ENCODE data around the gene KRT23. TPM values are rescaled to one million over a fixed set of nuclear protein-coding genes. Genes with fewer than 3 reads are reported as not detected.

KRT23 gene
- total RNA-seq, 6 experiments from 2014 or later = 0.14 TPM; not detected in 5

DNA sequence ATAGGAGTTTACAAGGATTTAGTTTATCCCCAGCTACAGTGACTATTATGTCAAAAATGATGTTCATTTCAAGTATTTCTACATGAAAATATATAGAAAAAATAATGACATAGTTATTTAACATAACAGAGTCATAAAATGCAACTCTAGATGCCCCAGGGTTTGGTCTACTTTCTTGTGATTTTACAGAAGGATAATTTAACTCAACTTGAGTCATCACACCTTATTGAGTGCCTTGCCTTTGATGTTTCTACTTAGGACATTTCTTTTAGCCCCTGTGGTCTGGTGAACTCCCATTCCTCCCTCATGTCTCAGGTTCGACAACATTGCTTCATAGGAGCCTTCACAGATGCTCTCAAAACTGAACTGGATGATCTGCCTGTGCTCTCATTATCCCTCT, 54.4 kb downstream of the KRT23 start:
- TF ChIP-seq, protein P1, sequence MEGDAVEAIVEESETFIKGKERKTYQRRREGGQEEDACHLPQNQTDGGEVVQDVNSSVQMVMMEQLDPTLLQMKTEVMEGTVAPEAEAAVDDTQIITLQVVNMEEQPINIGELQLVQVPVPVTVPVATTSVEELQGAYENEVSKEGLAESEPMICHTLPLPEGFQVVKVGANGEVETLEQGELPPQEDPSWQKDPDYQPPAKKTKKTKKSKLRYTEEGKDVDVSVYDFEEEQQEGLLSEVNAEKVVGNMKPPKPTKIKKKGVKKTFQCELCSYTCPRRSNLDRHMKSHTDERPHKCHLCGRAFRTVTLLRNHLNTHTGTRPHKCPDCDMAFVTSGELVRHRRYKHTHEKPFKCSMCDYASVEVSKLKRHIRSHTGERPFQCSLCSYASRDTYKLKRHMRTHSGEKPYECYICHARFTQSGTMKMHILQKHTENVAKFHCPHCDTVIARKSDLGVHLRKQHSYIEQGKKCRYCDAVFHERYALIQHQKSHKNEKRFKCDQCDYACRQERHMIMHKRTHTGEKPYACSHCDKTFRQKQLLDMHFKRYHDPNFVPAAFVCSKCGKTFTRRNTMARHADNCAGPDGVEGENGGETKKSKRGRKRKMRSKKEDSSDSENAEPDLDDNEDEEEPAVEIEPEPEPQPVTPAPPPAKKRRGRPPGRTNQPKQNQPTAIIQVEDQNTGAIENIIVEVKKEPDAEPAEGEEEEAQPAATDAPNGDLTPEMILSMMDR (IDR thresholded peaks at IDR 0.05) = no peak
- Mint-ChIP-seq H3K4me1 (ENCODE audit: low read depth) (no peaks in the 10 kb centered on the region), H3K4me3 (no peak overlapping the region), H3K27me3 (ENCODE audit: insufficient read depth) (peaks cover 22% of the 10 kb centered on the region), H3K36me3 (ENCODE audit: low read depth) (no peaks in the 10 kb centered on the region), H3K27ac (no peak overlapping the region), H3K9me3 (no peaks in the 10 kb centered on the region)
- no peak for DNase-seq

DNA sequence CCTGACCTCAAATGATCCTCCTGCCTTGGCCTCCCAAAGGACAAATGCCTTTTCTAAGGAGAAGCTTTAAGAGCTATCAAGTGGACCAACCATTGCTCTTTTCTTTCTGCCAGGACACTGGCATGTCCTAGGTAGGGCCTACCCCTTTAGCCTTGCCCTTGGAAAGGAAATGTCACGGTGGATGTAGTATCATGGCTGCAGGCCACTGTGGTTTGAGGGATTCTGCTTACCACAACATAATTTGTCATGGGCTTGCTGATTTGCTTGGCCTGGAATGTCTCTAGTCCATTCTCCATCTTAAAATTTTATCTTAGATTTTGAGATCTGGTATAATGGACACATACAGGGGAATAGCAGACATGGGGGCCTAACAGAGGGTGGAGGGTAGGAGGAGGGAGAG, 58.4 kb downstream of the KRT23 start:
- Mint-ChIP-seq H3K36me3 (ENCODE audit: low read depth) (no peaks in the 10 kb centered on the region), H3K27ac (no peak overlapping the region), H3K9me3 (no peaks in the 10 kb centered on the region), H3K27me3 (ENCODE audit: insufficient read depth) (peaks cover 18% of the 10 kb centered on the region; the same call in 1 of the 2 replicates), H3K4me1 (ENCODE audit: low read depth) (no peaks in the 10 kb centered on the region; the same call in 1 of the 2 replicates), H3K4me3 (no peak overlapping the region)
- TF ChIP-seq, protein P1 (IDR thresholded peaks at IDR 0.05) = no peak
- no peak for DNase-seq

DNA sequence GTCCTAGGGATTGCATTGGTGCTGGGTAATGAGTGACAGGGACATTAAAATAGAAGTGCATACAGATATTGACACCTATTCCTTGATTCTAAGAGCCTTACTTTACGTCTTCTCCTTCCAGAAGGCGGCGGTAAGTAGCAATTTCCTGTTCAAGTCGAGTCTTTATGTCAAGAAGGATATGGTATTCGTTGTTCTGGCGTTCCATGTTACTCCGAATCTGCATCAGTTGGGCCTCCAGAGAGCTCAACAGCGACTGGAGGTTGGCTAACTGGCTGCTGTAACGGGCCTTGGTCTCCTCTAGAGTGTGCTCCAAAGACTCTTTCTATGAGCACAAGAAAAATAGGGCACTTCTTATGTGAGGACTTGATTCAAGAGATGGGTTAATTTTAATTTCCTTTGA, 59.4 kb downstream of the KRT23 start:
- Mint-ChIP-seq H3K4me3 (no peak overlapping the region), H3K9me3 (no peaks in the 10 kb centered on the region), H3K4me1 (ENCODE audit: low read depth) (peaks cover 9% of the 10 kb centered on the region; the same call in 1 of the 2 replicates), H3K27me3 (ENCODE audit: insufficient read depth) (peaks cover 12% of the 10 kb centered on the region; the same call in 1 of the 2 replicates), H3K27ac (no peak overlapping the region), H3K36me3 (ENCODE audit: low read depth) (no peaks in the 10 kb centered on the region)
- DNase-seq = no peak
- TF ChIP-seq, protein P1 (IDR thresholded peaks at IDR 0.05) = no peak

DNA sequence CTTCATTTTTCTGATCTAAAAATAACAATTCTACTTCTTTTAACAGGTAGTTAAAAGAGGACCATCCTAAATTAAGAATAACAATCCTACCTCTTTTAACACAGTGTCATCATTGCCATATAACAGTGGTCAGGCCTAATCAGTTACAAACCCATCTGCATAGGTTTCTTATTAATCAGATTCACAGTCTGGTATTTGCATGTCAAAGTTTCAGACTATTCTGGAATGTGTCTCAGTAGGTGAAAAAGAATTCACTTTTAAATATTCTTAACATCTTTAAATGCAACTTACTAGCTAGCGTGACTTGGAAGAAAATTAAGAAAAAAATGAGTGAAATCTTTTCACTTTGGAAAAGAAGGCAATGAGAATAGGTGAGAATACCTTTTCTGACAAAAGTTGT, 63.6 kb downstream of the KRT23 start:
- Mint-ChIP-seq H3K27ac (no peak overlapping the region), H3K4me3 (no peak overlapping the region), H3K9me3 (no peaks in the 10 kb centered on the region), H3K4me1 (ENCODE audit: low read depth) (peaks cover 18% of the 10 kb centered on the region), H3K27me3 (ENCODE audit: insufficient read depth) (peaks cover 3% of the 10 kb centered on the region; the same call in 1 of the 2 replicates), H3K36me3 (ENCODE audit: low read depth) (no peaks in the 10 kb centered on the region)
- DNase-seq = no peak
- TF ChIP-seq, protein P1 (IDR thresholded peaks at IDR 0.05) = no peak

DNA sequence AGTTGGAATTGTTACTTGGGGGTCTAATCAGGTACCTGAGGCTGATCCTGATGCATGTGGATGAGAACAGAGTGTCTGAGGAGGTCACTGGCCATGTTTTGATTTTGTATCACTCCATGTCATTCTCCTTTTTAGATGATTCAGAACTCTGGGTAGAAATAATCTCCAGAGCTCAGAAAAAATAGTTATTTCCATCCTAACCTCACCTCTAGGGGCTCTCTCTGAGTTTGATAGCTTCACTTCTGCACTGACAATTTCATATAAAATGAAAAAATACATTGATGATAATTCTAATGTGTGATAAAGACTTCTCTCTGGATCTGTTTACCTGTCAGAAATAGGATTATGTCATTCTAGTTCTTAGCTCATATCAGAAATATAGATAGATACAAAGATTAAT, 64.2 kb downstream of the KRT23 start:
- TF ChIP-seq, protein P1 (IDR thresholded peaks at IDR 0.05) = peak; percentile 28; the same call in 1 of the 2 replicates
- no peaks in the 10 kb centered on the region for H3K9me3 Mint-ChIP-seq
- no peak overlapping the region for H3K4me3 Mint-ChIP-seq
- DNase-seq = no peak
- H3K27ac Mint-ChIP-seq = no peak overlapping the region
- no peaks in the 10 kb centered on the region for H3K36me3 Mint-ChIP-seq (ENCODE audit: low read depth)
- peaks cover 3% of the 10 kb centered on the region; the same call in 1 of the 2 replicates for H3K27me3 Mint-ChIP-seq (ENCODE audit: insufficient read depth)
- H3K4me1 Mint-ChIP-seq (ENCODE audit: low read depth) = peaks cover 18% of the 10 kb centered on the region

Other genes with a start within 250 kb of the KRT23 start
- gene KRT24, start 233.9 kb downstream of the KRT23 start, total RNA-seq (2021; fragmentation: NEBNext Ultra II Directional; extraction: Animal tissue kit (Norgen Biotek cat#: 25700)) = not detected
- gene KRT25, start 182.3 kb downstream of the KRT23 start, total RNA-seq (2021; fragmentation: NEBNext Ultra II Directional; extraction: Animal tissue kit (Norgen Biotek cat#: 25700)) = not detected
- gene KRT26, start 165.4 kb downstream of the KRT23 start, total RNA-seq (2021; fragmentation: NEBNext Ultra II Directional; extraction: Animal tissue kit (Norgen Biotek cat#: 25700)) = not detected
- gene KRT27, start 155.1 kb downstream of the KRT23 start, total RNA-seq (2021; fragmentation: NEBNext Ultra II Directional; extraction: Animal tissue kit (Norgen Biotek cat#: 25700)) = not detected
- not detected for gene KRT28, start 137.7 kb downstream of the KRT23 start, total RNA-seq (2021; fragmentation: NEBNext Ultra II Directional; extraction: Animal tissue kit (Norgen Biotek cat#: 25700))
- 10 to 100 TPM; 61.4 to 71.0 (median 65.3) TPM for gene KRT10, start 115.0 kb downstream of the KRT23 start, total RNA-seq (2021; fragmentation: NEBNext Ultra II Directional; extraction: Animal tissue kit (Norgen Biotek cat#: 25700))
- gene KRT12, start 70.4 kb downstream of the KRT23 start, total RNA-seq (2021; fragmentation: NEBNext Ultra II Directional; extraction: Animal tissue kit (Norgen Biotek cat#: 25700)) = not detected
- gene KRT20, start 52.4 kb downstream of the KRT23 start, total RNA-seq (2021; fragmentation: NEBNext Ultra II Directional; extraction: Animal tissue kit (Norgen Biotek cat#: 25700)) = not detected
- gene KRT39, start 29.3 kb upstream of the KRT23 start, total RNA-seq (2021; fragmentation: NEBNext Ultra II Directional; extraction: Animal tissue kit (Norgen Biotek cat#: 25700)) = not detected
- gene KRT40, start 46.7 kb upstream of the KRT23 start, total RNA-seq (2021; fragmentation: NEBNext Ultra II Directional; extraction: Animal tissue kit (Norgen Biotek cat#: 25700)) = not detected
- gene KRTAP3-3, start 56.5 kb upstream of the KRT23 start, total RNA-seq (2021; fragmentation: NEBNext Ultra II Directional; extraction: Animal tissue kit (Norgen Biotek cat#: 25700)) = not detected
- gene KRTAP3-2, start 62.3 kb upstream of the KRT23 start, total RNA-seq (2021; fragmentation: NEBNext Ultra II Directional; extraction: Animal tissue kit (Norgen Biotek cat#: 25700)) = not detected
- gene KRTAP3-1, start 71.5 kb upstream of the KRT23 start, total RNA-seq (2021; fragmentation: NEBNext Ultra II Directional; extraction: Animal tissue kit (Norgen Biotek cat#: 25700)) = 10 to 100 TPM in 1 of 6 experiments, 1 to 10 TPM in 5; 2.5 to 10.2 (median 3.3) TPM
- gene KRTAP1-5, start 89.6 kb upstream of the KRT23 start, total RNA-seq (2021; fragmentation: NEBNext Ultra II Directional; extraction: Animal tissue kit (Norgen Biotek cat#: 25700)) = 100 to 1,000 TPM in 1 of 6 experiments, 10 to 100 TPM in 5; 61.6 to 114 (median 76.8) TPM
- gene KRTAP1-4, start 92.5 kb upstream of the KRT23 start, total RNA-seq (2021; fragmentation: NEBNext Ultra II Directional; extraction: Animal tissue kit (Norgen Biotek cat#: 25700)) = not detected
- gene KRTAP1-3, start 97.2 kb upstream of the KRT23 start, total RNA-seq (2021; fragmentation: NEBNext Ultra II Directional; extraction: Animal tissue kit (Norgen Biotek cat#: 25700)) = not detected
- gene KRTAP1-1, start 103.8 kb upstream of the KRT23 start, total RNA-seq (2021; fragmentation: NEBNext Ultra II Directional; extraction: Animal tissue kit (Norgen Biotek cat#: 25700)) = 1 to 10 TPM in 1 of 6 experiments, under 1 TPM in 5; 0.21 to 1.1 (median 0.50) TPM
- gene KRTAP2-1, start 109.7 kb upstream of the KRT23 start, total RNA-seq (2021; fragmentation: NEBNext Ultra II Directional; extraction: Animal tissue kit (Norgen Biotek cat#: 25700)) = under 1 TPM in 1 of 6 experiments, not detected in 5; 0.38 TPM
- under 1 TPM in 4 of 6 experiments, not detected in 2; 0.46 to 0.96 (median 0.53) TPM for gene KRTAP2-2, start 117.6 kb upstream of the KRT23 start, total RNA-seq (2021; fragmentation: NEBNext Ultra II Directional; extraction: Animal tissue kit (Norgen Biotek cat#: 25700))
- 100 to 1,000 TPM in 1 of 6 experiments, 10 to 100 TPM in 5; 30.3 to 105 (median 44.4) TPM for gene KRTAP2-3, start 122.5 kb upstream of the KRT23 start, total RNA-seq (2021; fragmentation: NEBNext Ultra II Directional; extraction: Animal tissue kit (Norgen Biotek cat#: 25700))
- not detected for gene KRTAP2-4, start 128.2 kb upstream of the KRT23 start, total RNA-seq (2021; fragmentation: NEBNext Ultra II Directional; extraction: Animal tissue kit (Norgen Biotek cat#: 25700))
- not detected for gene KRTAP4-7, start 146.5 kb upstream of the KRT23 start, total RNA-seq (2021; fragmentation: NEBNext Ultra II Directional; extraction: Animal tissue kit (Norgen Biotek cat#: 25700))
- gene KRTAP4-8, start 160.5 kb upstream of the KRT23 start, total RNA-seq (2021; fragmentation: NEBNext Ultra II Directional; extraction: Animal tissue kit (Norgen Biotek cat#: 25700)) = not detected
- gene KRTAP4-16, start 164.6 kb upstream of the KRT23 start, total RNA-seq (2021; fragmentation: NEBNext Ultra II Directional; extraction: Animal tissue kit (Norgen Biotek cat#: 25700)) = not detected
- gene KRTAP4-9, start 167.7 kb upstream of the KRT23 start, total RNA-seq (2021; fragmentation: NEBNext Ultra II Directional; extraction: Animal tissue kit (Norgen Biotek cat#: 25700)) = under 1 TPM in 2 of 6 experiments, not detected in 4; 0.85 to 0.90 TPM
- not detected for gene KRTAP4-11, start 180.7 kb upstream of the KRT23 start, total RNA-seq (2021; fragmentation: NEBNext Ultra II Directional; extraction: Animal tissue kit (Norgen Biotek cat#: 25700))
- gene KRTAP4-12, start 186.5 kb upstream of the KRT23 start, total RNA-seq (2021; fragmentation: NEBNext Ultra II Directional; extraction: Animal tissue kit (Norgen Biotek cat#: 25700)) = 1 to 10 TPM; 6.1 to 8.4 (median 6.7) TPM
- gene KRTAP4-6, start 202.9 kb upstream of the KRT23 start, total RNA-seq (2021; fragmentation: NEBNext Ultra II Directional; extraction: Animal tissue kit (Norgen Biotek cat#: 25700)) = not detected
- gene KRTAP4-5, start 212.2 kb upstream of the KRT23 start, total RNA-seq (2021; fragmentation: NEBNext Ultra II Directional; extraction: Animal tissue kit (Norgen Biotek cat#: 25700)) = not detected
- not detected for gene KRTAP4-4, start 223.1 kb upstream of the KRT23 start, total RNA-seq (2021; fragmentation: NEBNext Ultra II Directional; extraction: Animal tissue kit (Norgen Biotek cat#: 25700))
- gene KRTAP4-3, start 230.6 kb upstream of the KRT23 start, total RNA-seq (2021; fragmentation: NEBNext Ultra II Directional; extraction: Animal tissue kit (Norgen Biotek cat#: 25700)) = not detected
- not detected for gene KRTAP4-2, start 240.6 kb upstream of the KRT23 start, total RNA-seq (2021; fragmentation: NEBNext Ultra II Directional; extraction: Animal tissue kit (Norgen Biotek cat#: 25700))
- not detected for gene KRTAP4-1, start 247.3 kb upstream of the KRT23 start, total RNA-seq (2021; fragmentation: NEBNext Ultra II Directional; extraction: Animal tissue kit (Norgen Biotek cat#: 25700))